ENCODE data around the gene PIH1D1. TPM values are rescaled to one million over a fixed set of nuclear protein-coding genes. Genes with fewer than 3 reads are reported as not detected.

Gene PIH1D1
- total and polyA plus RNA-seq, 2 of the 13 experiments (the other 11 are each of a cell fraction or from before 2014, with no cell fraction given): 110 to 137 TPM

DNA sequence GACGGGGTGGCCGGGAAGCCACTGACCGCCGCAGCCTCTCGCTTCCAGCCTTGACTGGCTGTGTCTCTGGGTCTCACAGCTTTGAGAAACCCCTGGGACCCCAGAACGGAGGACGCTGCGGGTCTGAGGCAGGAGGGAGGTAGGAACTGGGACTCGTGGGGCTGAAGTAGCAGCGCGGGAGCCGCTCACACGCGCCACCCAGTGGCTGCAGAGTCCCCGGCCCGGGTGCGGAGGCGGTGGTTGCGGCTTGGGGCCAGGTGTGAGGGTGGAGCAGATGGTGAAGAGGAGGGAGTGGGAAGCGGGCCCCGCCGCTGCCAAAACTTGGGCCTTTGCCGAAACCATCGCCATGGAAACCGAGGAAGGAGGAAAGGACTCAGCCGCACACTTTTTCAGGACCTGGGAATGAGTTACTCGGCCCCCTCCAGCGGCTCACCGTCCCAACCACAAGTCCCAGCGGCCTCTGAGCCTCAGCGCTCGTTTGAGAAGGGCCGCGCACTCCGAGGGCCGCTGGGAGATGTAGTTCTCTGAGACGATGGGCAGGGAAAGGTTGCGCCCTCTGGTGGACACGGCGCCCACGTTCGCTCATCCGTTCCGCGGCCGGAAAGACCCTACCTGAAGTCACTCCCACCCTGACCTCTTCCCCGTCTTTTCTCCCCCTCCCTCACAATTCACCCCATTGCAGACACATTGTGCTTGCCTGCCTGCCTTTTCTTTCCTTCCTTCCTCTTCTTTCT lies 8.1 kb downstream of the PIH1D1 start (continued):
- peak; percentile 79 for TF ChIP-seq HNRNPK (IDR thresholded peaks at IDR 0.05; ENCODE audit: low read depth, low read length, poor library complexity, severe bottlenecking)
- peak; percentile 55 for TF ChIP-seq PHF8 (CRISPR knock-in tag; IDR thresholded peaks at IDR 0.05)
- TF ChIP-seq KLF6 (CRISPR knock-in tag; IDR thresholded peaks at IDR 0.05): no peak
- no peak for TF ChIP-seq CCAR2 (optimal IDR thresholded peaks at IDR 0.05; ENCODE audit: low read depth, low read length)
- TF ChIP-seq ZNF530 (CRISPR knock-in tag; IDR thresholded peaks at IDR 0.05; ENCODE audit: low read depth): no peak
- no peak for TF ChIP-seq RFX3 (CRISPR knock-in tag; IDR thresholded peaks at IDR 0.05)
- TF ChIP-seq, protein P1, sequence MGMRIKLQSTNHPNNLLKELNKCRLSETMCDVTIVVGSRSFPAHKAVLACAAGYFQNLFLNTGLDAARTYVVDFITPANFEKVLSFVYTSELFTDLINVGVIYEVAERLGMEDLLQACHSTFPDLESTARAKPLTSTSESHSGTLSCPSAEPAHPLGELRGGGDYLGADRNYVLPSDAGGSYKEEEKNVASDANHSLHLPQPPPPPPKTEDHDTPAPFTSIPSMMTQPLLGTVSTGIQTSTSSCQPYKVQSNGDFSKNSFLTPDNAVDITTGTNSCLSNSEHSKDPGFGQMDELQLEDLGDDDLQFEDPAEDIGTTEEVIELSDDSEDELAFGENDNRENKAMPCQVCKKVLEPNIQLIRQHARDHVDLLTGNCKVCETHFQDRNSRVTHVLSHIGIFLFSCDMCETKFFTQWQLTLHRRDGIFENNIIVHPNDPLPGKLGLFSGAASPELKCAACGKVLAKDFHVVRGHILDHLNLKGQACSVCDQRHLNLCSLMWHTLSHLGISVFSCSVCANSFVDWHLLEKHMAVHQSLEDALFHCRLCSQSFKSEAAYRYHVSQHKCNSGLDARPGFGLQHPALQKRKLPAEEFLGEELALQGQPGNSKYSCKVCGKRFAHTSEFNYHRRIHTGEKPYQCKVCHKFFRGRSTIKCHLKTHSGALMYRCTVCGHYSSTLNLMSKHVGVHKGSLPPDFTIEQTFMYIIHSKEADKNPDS (CRISPR knock-in tag; IDR thresholded peaks at IDR 0.05): peak; percentile 31; the same call in 1 of the 2 replicates
- TF ChIP-seq, protein P2, sequence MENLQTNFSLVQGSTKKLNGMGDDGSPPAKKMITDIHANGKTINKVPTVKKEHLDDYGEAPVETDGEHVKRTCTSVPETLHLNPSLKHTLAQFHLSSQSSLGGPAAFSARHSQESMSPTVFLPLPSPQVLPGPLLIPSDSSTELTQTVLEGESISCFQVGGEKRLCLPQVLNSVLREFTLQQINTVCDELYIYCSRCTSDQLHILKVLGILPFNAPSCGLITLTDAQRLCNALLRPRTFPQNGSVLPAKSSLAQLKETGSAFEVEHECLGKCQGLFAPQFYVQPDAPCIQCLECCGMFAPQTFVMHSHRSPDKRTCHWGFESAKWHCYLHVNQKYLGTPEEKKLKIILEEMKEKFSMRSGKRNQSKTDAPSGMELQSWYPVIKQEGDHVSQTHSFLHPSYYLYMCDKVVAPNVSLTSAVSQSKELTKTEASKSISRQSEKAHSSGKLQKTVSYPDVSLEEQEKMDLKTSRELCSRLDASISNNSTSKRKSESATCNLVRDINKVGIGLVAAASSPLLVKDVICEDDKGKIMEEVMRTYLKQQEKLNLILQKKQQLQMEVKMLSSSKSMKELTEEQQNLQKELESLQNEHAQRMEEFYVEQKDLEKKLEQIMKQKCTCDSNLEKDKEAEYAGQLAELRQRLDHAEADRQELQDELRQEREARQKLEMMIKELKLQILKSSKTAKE (CRISPR knock-in tag; IDR thresholded peaks at IDR 0.05; ENCODE audit: borderline replicate concordance): no peak
- peak; percentile 17 for TF ChIP-seq CBX1 (IDR thresholded peaks at IDR 0.05; ENCODE audit: low read depth)
- TF ChIP-seq ZNF343 (CRISPR knock-in tag; IDR thresholded peaks at IDR 0.05): 0 out of 2 replicates have a peak, but pooled peaks have one; percentile 40
- TF ChIP-seq ZNF557 (CRISPR knock-in tag; IDR thresholded peaks at IDR 0.05): no peak
- TF ChIP-seq, protein P3, sequence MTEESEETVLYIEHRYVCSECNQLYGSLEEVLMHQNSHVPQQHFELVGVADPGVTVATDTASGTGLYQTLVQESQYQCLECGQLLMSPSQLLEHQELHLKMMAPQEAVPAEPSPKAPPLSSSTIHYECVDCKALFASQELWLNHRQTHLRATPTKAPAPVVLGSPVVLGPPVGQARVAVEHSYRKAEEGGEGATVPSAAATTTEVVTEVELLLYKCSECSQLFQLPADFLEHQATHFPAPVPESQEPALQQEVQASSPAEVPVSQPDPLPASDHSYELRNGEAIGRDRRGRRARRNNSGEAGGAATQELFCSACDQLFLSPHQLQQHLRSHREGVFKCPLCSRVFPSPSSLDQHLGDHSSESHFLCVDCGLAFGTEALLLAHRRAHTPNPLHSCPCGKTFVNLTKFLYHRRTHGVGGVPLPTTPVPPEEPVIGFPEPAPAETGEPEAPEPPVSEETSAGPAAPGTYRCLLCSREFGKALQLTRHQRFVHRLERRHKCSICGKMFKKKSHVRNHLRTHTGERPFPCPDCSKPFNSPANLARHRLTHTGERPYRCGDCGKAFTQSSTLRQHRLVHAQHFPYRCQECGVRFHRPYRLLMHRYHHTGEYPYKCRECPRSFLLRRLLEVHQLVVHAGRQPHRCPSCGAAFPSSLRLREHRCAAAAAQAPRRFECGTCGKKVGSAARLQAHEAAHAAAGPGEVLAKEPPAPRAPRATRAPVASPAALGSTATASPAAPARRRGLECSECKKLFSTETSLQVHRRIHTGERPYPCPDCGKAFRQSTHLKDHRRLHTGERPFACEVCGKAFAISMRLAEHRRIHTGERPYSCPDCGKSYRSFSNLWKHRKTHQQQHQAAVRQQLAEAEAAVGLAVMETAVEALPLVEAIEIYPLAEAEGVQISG (CRISPR knock-in tag; IDR thresholded peaks at IDR 0.05): peak; percentile 90
- TF ChIP-seq AHR (CRISPR knock-in tag; IDR thresholded peaks at IDR 0.05): no peak
- peak; percentile 10; the same call in 1 of the 2 replicates for TF ChIP-seq MED1 (CRISPR knock-in tag; IDR thresholded peaks at IDR 0.05)
- TF ChIP-seq SRY (CRISPR knock-in tag; IDR thresholded peaks at IDR 0.05): no peak
- TF ChIP-seq ZNF614 (CRISPR knock-in tag; IDR thresholded peaks at IDR 0.05; ENCODE audit: borderline replicate concordance): no peak
- TF ChIP-seq ZNF598 (CRISPR knock-in tag; IDR thresholded peaks at IDR 0.05; ENCODE audit: borderline replicate concordance): peak; percentile 94; the same call in 1 of the 2 replicates
- no peak for TF ChIP-seq SAFB2 (CRISPR knock-in tag; IDR thresholded peaks at IDR 0.05; ENCODE audit: borderline replicate concordance, low read depth)
- TF ChIP-seq, protein P4, sequence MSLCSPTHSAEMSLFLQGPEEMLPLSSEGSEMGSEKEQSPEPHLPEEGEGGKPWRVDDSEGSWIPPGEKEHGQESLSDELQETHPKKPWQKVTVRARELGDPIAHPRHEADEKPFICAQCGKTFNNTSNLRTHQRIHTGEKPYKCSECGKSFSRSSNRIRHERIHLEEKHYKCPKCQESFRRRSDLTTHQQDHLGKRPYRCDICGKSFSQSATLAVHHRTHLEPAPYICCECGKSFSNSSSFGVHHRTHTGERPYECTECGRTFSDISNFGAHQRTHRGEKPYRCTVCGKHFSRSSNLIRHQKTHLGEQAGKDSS (CRISPR knock-in tag; IDR thresholded peaks at IDR 0.05; ENCODE audit: borderline replicate concordance, low read depth): peak; percentile 80; the same call in 1 of the 2 replicates
- TF ChIP-seq, protein P5, sequence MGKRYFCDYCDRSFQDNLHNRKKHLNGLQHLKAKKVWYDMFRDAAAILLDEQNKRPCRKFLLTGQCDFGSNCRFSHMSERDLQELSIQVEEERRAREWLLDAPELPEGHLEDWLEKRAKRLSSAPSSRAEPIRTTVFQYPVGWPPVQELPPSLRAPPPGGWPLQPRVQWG (CRISPR knock-in tag; IDR thresholded peaks at IDR 0.05; ENCODE audit: borderline replicate concordance, low read depth): no peak
- no peak for TF ChIP-seq ZIK1 (CRISPR knock-in tag; IDR thresholded peaks at IDR 0.05; ENCODE audit: borderline replicate concordance, low read depth)
